Prostate gland (tissue), 2 donors: ENCODE results near the gene OR10D3.

ENCODE experiments used
- POLR2A ChIP-seq: fragments of 450-650 bp; IDR thresholded peaks from one replicate; pipeline ENCODE4 v1.6.1; 2016; ENCODE audit warnings: antibody characterized with exemption, mild to moderate bottlenecking
- TF ChIP-seq, protein P1 (sequence below), 4 experiments: fragments of 200-600 bp in 2 of 4; fragments of 450-650 bp in 2 of 4; sonication (generic) in 2 of 4; IDR thresholded peaks; 1 replicate in 3 of 4; 2 replicates in 1 of 4; pipeline ENCODE4 v1.5.1; 2016 to 2019; ENCODE audit warnings: antibody characterized with exemption in 4 of 4, mild to moderate bottlenecking in 2 of 4, moderate library complexity in 2 of 4

DNA sequence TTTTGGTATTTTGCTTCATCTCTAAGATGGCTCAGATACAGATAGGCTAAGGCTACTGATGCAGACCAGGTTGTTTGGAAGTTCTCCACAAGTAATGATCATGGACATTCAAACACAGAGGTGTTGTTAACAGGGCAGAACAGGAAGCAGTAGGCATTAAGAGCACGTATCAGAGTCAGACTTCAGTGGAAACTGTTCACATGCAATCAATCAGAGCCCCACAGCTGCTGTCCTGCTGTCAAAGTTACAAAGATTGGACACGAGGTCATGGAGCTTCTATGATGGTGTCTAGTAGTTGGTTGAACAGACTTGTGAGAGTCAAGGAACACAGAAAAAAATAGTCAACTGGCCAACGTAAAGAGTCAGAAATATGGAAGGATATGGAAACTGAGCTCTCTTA lies 19.8 kb downstream of the OR10D3 start:
- TF ChIP-seq, protein P1, sequence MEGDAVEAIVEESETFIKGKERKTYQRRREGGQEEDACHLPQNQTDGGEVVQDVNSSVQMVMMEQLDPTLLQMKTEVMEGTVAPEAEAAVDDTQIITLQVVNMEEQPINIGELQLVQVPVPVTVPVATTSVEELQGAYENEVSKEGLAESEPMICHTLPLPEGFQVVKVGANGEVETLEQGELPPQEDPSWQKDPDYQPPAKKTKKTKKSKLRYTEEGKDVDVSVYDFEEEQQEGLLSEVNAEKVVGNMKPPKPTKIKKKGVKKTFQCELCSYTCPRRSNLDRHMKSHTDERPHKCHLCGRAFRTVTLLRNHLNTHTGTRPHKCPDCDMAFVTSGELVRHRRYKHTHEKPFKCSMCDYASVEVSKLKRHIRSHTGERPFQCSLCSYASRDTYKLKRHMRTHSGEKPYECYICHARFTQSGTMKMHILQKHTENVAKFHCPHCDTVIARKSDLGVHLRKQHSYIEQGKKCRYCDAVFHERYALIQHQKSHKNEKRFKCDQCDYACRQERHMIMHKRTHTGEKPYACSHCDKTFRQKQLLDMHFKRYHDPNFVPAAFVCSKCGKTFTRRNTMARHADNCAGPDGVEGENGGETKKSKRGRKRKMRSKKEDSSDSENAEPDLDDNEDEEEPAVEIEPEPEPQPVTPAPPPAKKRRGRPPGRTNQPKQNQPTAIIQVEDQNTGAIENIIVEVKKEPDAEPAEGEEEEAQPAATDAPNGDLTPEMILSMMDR (IDR thresholded peaks at IDR 0.05), result no peak
- TF ChIP-seq POLR2A, result no peak
